ENCODE results near the gene SCN1A. TPM values are rescaled to one million over a fixed set of nuclear protein-coding genes. Genes with fewer than 3 reads are reported as not detected.

SCN1A gene
- total and polyA plus RNA-seq, 7 donors = under 0.01 to 0.36 (median 0.14) TPM; not detected in 2

GRCh38 chr2:166041613-166042012, 86.2 kb downstream of the SCN1A start:
- Histone ChIP-seq H3K4me3 (no peak overlapping the region), H3K27me3 (no peaks in the 10 kb centered on the region), H3K9me3 (no peaks in the 10 kb centered on the region), H3K27ac (no peak overlapping the region), H3K36me3 (no peaks in the 10 kb centered on the region), H3K4me1 (no peaks in the 10 kb centered on the region)
- no peak for DNase-seq
- TF ChIP-seq POLR2A (IDR thresholded peaks at IDR 0.05) (no peak), EP300 (IDR thresholded peaks at IDR 0.05) (no peak), CTCF (IDR thresholded peaks at IDR 0.05) (no peak), POLR2AphosphoS5 (IDR thresholded peaks at IDR 0.05) (no peak)
- intact Hi-C loops (cut with DNase I) = no loop called here
- 94 to 96% methylated on average over 1 of the region's 1 CpG for WGBS, 2 donors

- intact Hi-C loops (cut with DNase I) = no loop called here
- 0 to 40% methylated on average over 1 of the region's 1 CpG for WGBS, 2 donors
- no peaks in the 10 kb centered on the region for H3K36me3 ChIP-seq
- no peak overlapping the region for H3K4me3 ChIP-seq
- DNase-seq = no peak
- H3K9me3 ChIP-seq = no peaks in the 10 kb centered on the region
- no peak for TF ChIP-seq EP300 (IDR thresholded peaks at IDR 0.05)
- no peak for TF ChIP-seq POLR2A (IDR thresholded peaks at IDR 0.05)
- no peak for TF ChIP-seq POLR2AphosphoS5 (IDR thresholded peaks at IDR 0.05)
- TF ChIP-seq CTCF (IDR thresholded peaks at IDR 0.05) = no peak
- no peaks in the 10 kb centered on the region for H3K4me1 ChIP-seq
- H3K27ac ChIP-seq = no peak overlapping the region
- H3K27me3 ChIP-seq = no peaks in the 10 kb centered on the region
These were observed 95.5 kb downstream of the SCN1A start for GRCh38 chr2:166032361-166032760.

GRCh38 chr2:166031054-166031453, 96.8 kb downstream of the SCN1A start:
- Histone ChIP-seq H3K4me1 (no peaks in the 10 kb centered on the region), H3K36me3 (no peaks in the 10 kb centered on the region), H3K9me3 (no peaks in the 10 kb centered on the region), H3K4me3 (no peak overlapping the region), H3K27me3 (no peaks in the 10 kb centered on the region), H3K27ac (no peak overlapping the region)
- WGBS, 2 donors = 86 to 91% methylated on average over 2 of the region's 2 CpGs
- intact Hi-C loops (cut with DNase I) = no loop called here
- no peak for TF ChIP-seq POLR2AphosphoS5 (IDR thresholded peaks at IDR 0.05)
- no peak for TF ChIP-seq CTCF (IDR thresholded peaks at IDR 0.05)
- no peak for TF ChIP-seq POLR2A (IDR thresholded peaks at IDR 0.05)
- no peak for TF ChIP-seq EP300 (IDR thresholded peaks at IDR 0.05)
- no peak for DNase-seq

- TF ChIP-seq POLR2A (IDR thresholded peaks at IDR 0.05) (no peak), CTCF (IDR thresholded peaks at IDR 0.05) (no peak), EP300 (IDR thresholded peaks at IDR 0.05) (no peak), POLR2AphosphoS5 (IDR thresholded peaks at IDR 0.05) (no peak)
- no peaks in the 10 kb centered on the region for H3K27me3 ChIP-seq
- H3K9me3 ChIP-seq = no peaks in the 10 kb centered on the region
- intact Hi-C loops (cut with DNase I) = no loop called here
- no peaks in the 10 kb centered on the region for H3K4me1 ChIP-seq
- H3K27ac ChIP-seq = no peak overlapping the region
- H3K4me3 ChIP-seq = no peak overlapping the region
- H3K36me3 ChIP-seq = no peaks in the 10 kb centered on the region
- DNase-seq = no peak
These were observed 102.5 kb downstream of the SCN1A start for GRCh38 chr2:166025313-166025712.

GRCh38 chr2:166017208-166017607, 110.6 kb downstream of the SCN1A start:
- WGBS, 2 donors = 56 to 82% methylated on average over 5 of the region's 5 CpGs
- Histone ChIP-seq H3K9me3 (no peaks in the 10 kb centered on the region), H3K27me3 (no peaks in the 10 kb centered on the region), H3K27ac (no peak overlapping the region), H3K36me3 (no peaks in the 10 kb centered on the region), H3K4me3 (no peak overlapping the region), H3K4me1 (no peaks in the 10 kb centered on the region)
- TF ChIP-seq POLR2A (IDR thresholded peaks at IDR 0.05) = no peak
- TF ChIP-seq EP300 (IDR thresholded peaks at IDR 0.05) = no peak
- no peak for TF ChIP-seq CTCF (IDR thresholded peaks at IDR 0.05)
- TF ChIP-seq POLR2AphosphoS5 (IDR thresholded peaks at IDR 0.05) = no peak
- intact Hi-C loops (cut with DNase I) = no loop called here
- DNase-seq = no peak

All from sigmoid colon (tissue), 7 donors.